AG09309 (cell line): ENCODE measurements around the gene TEX26.
A peak's percentile ranks its signal among the peaks of the same experiment; 100 is the strongest.

Source experiments
- DNase-seq: peaks from one replicate; pipeline ENCODE4 v3.0.0-alpha.2; 2010; ENCODE audit warnings: low read depth
- H3K4me3 ChIP-seq: 2 replicates; pipeline ENCODE4 v1.5.1; 2011; ENCODE audit warnings: mild to moderate bottlenecking, low read depth, low read length, moderate library complexity; ENCODE audit not compliant: control insufficient read depth
- CTCF ChIP-seq: IDR thresholded peaks from 2 replicates; pipeline ENCODE4 v1.5.1; 2011; ENCODE audit warnings: mild to moderate bottlenecking, low read depth, low read length, inconsistent platforms; ENCODE audit not compliant: insufficient read depth, control insufficient read depth; ENCODE audit errors: missing control alignments

Gene TEX26

GRCh38 chr13:30932481-30933353, at the start of gene TEX26:
Gene TEX26, plus strand, starts transcription at chr13:30932656. Its CDS starts 60 bp downstream, at chr13:30932716.
- no peak within 1 kb of the TSS for H3K4me3 ChIP-seq
- no peak for TF ChIP-seq CTCF
- DNase-seq, result no peak

- DNase-seq, result no peak
- TF ChIP-seq CTCF, result no peak
- no peak overlapping the region for H3K4me3 ChIP-seq
Observed at GRCh38 chr13:30882996-30883766, 49.3 kb upstream of the TEX26 start.

GRCh38 chr13:30884543-30884942, 47.9 kb upstream of the TEX26 start:
- DNase-seq, result no peak
- H3K4me3 ChIP-seq, result no peak overlapping the region
- no peak for TF ChIP-seq CTCF

- no peak overlapping the region for H3K4me3 ChIP-seq
- TF ChIP-seq CTCF, result no peak
Observed at GRCh38 chr13:30889196-30889690, 43.2 kb upstream of the TEX26 start.

GRCh38 chr13:30892966-30893365, 39.5 kb upstream of the TEX26 start:
- no peak for DNase-seq
- no peak overlapping the region for H3K4me3 ChIP-seq
- TF ChIP-seq CTCF, result peak; percentile 67

More at GRCh38 chr13:30889196-30889690, 43.2 kb upstream of the TEX26 start:
- no peak for DNase-seq

- no peak overlapping the region for H3K4me3 ChIP-seq
- TF ChIP-seq CTCF, result no peak
- DNase-seq, result peak; percentile 74
Observed at GRCh38 chr13:30895773-30896172, 36.7 kb upstream of the TEX26 start.
